ENCODE measurements around the gene PARD3.

The PARD3 gene

DNA sequence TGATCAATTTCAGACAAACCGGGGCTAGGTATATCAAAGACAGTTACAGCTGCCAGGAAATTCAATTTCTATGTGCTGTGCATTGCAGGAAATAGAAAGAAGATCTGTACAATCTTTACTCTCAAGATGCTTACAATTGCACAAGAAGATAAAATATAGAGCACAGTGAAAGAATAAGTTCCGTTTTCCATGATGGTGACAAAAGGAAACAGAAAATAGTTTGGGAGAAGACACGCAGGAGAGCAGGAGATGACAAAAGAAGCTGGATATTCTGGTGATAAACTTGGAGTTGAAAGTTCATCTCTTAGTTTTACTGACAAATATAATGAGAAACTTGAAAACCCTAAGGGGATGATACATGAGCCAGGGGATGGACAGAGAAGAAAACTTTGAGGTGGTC lies 646.0 kb downstream of the PARD3 start:
- Histone ChIP-seq H3K36me3 (ENCODE audit: control insufficient read depth, insufficient read depth, low read length) (no peaks in the 10 kb centered on the region), H3K27me3 (replicated peaks; ENCODE audit: control insufficient read depth, insufficient read depth, low read length) (no peaks in the 10 kb centered on the region), H3K4me3 (replicated peaks; ENCODE audit: low read depth, low read length) (no peak overlapping the region)
- DNase-seq (ENCODE audit: extremely low read depth, insufficient read length) = no peak
- no peak for TF ChIP-seq CTCF (IDR thresholded peaks at IDR 0.05; ENCODE audit: insufficient read depth, low read length, poor library complexity, severe bottlenecking)

DNA sequence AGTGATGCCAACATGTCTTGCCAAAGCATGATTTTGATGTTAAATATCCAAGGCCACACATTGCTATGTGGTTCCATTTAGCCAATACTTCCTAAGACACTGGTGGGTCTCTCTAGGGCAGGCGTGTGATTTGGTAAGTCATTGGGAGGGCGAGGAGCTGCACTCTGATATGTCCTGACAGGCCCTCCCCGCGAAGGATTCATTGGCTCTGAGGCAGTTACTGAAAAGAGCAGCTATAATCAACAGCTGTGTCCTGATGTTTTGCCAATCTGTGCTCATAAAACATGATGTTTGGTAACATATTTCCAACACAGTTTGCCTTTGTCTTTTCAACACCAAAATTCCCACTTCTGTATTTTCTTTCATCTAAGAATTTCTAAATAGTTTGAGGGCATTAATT lies 646.7 kb downstream of the PARD3 start:
- no peaks in the 10 kb centered on the region for H3K36me3 ChIP-seq (ENCODE audit: control insufficient read depth, insufficient read depth, low read length)
- no peak overlapping the region for H3K4me3 ChIP-seq (replicated peaks; ENCODE audit: low read depth, low read length)
- TF ChIP-seq CTCF (IDR thresholded peaks at IDR 0.05; ENCODE audit: insufficient read depth, low read length, poor library complexity, severe bottlenecking) = no peak
- no peaks in the 10 kb centered on the region for H3K27me3 ChIP-seq (replicated peaks; ENCODE audit: control insufficient read depth, insufficient read depth, low read length)
- DNase-seq (ENCODE audit: extremely low read depth, insufficient read length) = no peak

- Histone ChIP-seq H3K27me3 (replicated peaks; ENCODE audit: control insufficient read depth, insufficient read depth, low read length) (no peaks in the 10 kb centered on the region), H3K4me3 (replicated peaks; ENCODE audit: low read depth, low read length) (no peak overlapping the region), H3K36me3 (ENCODE audit: control insufficient read depth, insufficient read depth, low read length) (no peaks in the 10 kb centered on the region)
- no peak for DNase-seq (ENCODE audit: extremely low read depth, insufficient read length)
- no peak for TF ChIP-seq CTCF (IDR thresholded peaks at IDR 0.05; ENCODE audit: insufficient read depth, low read length, poor library complexity, severe bottlenecking)
Measured at GRCh38 chr10:34166823-34167222, 648.3 kb downstream of the PARD3 start.

DNA sequence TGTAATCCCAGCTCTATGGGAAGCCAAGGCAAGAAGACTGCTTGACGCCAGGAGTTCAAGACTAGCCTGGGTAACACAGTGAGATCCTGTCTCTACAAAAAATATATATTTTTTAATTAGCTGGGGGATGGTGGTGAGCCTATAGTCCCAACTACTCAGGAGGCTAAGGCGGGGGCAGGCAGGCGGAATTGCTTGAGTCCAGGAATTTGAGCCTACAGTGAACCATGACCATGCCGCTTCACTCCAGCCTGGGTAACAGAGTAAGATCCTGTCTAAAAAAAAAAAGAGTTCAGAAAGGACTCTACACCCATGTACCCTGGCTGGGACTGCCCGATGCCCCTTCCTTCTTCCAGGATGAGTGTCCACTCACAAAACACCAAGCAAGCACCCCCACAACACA lies 648.7 kb downstream of the PARD3 start:
- TF ChIP-seq CTCF (IDR thresholded peaks at IDR 0.05; ENCODE audit: insufficient read depth, low read length, poor library complexity, severe bottlenecking) = no peak
- Histone ChIP-seq H3K27me3 (replicated peaks; ENCODE audit: control insufficient read depth, insufficient read depth, low read length) (no peaks in the 10 kb centered on the region), H3K36me3 (ENCODE audit: control insufficient read depth, insufficient read depth, low read length) (no peaks in the 10 kb centered on the region), H3K4me3 (replicated peaks; ENCODE audit: low read depth, low read length) (no peak overlapping the region)
- no peak for DNase-seq (ENCODE audit: extremely low read depth, insufficient read length)

DNA sequence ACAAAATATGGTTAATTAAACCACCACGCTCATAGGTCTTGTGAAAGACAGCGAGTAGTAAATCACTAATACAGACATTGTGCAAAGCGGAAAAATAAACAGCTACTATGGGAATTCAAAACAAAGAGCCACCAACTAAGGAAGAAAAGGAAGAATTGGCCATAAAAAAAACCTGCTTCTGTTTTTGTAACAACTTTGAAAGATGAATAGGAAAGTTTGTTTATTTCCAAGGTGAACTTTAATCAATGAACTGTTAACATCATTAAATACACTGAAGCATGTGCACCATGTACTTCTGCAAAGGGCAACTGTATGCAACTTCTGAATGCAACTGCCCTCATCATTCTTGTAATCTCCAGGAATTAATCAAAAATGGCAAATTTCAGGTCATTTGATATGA lies 651.1 kb downstream of the PARD3 start:
- TF ChIP-seq CTCF (IDR thresholded peaks at IDR 0.05; ENCODE audit: insufficient read depth, low read length, poor library complexity, severe bottlenecking) = no peak
- no peak for DNase-seq (ENCODE audit: extremely low read depth, insufficient read length)
- Histone ChIP-seq H3K36me3 (ENCODE audit: control insufficient read depth, insufficient read depth, low read length) (no peaks in the 10 kb centered on the region), H3K27me3 (replicated peaks; ENCODE audit: control insufficient read depth, insufficient read depth, low read length) (no peaks in the 10 kb centered on the region), H3K4me3 (replicated peaks; ENCODE audit: low read depth, low read length) (no peak overlapping the region)

Measured in GM06990 (cell line).